Measurements from ENCODE around the gene CDHR3. TPM values are rescaled to one million over a fixed set of nuclear protein-coding genes. Genes with fewer than 3 reads are reported as not detected.

Gene CDHR3
- total and polyA plus RNA-seq, 2 donors (not counting 1 experiment from before 2014, with no cell fraction given) = 5.1 to 9.4 TPM

DNA sequence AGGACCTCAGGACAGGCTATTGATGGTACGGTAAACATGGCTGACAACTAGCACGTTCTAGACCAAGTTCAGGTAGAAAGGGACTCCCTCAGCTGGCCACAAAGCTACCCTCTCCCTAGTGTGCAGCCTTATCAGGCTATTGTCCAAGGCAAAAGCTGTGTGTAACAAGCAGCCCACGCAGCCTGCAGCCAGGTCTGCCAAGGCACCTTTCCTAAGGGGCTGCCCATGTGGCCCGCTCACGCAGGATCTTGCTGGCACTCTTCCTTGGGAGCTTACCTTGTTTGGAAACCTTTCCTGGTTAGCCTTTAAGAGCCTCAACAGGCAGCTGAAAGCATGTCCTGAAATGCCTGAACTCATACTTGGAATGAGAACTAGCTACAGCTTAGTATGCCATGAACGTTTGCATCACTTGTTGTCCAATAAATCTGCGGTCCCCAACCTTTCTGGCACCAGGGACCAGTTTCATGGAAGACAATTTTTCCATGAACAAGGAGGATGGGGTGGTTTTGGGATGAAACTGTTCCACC is 97.4 kb downstream of the CDHR3 start:
- peaks cover 5% of the 10 kb centered on the region for H3K4me1 ChIP-seq (ENCODE audit: control insufficient read depth, extremely low read depth, insufficient read depth, low read length)
- no peak for DNase-seq (ENCODE audit: low read depth in 2 of 2)

DNA sequence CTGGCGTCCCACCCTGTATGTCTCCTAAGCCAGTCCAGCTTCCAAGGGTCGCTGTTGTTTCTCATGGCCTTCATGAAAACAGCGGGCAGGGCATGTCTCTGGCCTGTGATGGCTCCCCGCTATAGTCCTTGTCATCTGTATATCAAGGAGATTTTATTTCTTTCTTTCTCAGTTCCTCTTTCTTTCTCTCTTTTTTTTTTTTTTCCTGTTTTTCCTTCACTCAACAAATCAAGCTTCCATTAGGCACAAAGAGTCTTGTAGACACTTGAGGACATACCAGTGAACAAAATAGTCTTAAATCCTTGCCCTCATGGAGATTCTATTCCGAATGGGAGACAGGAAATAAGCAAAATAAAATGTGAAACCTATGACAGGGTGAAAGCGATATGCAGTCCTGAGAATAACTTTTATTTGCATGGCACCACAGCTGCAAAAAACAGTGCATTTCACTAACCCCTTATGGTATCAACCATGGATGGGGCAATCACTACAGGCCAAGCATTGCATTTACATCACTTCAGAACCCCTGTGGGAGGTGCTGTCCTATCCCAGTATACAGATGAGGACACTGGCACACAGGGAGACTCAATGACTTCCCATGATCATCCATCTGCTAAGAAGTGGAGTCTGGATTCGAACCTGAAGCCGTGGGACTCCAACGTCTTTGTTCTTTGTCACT is 98.4 kb downstream of the CDHR3 start:
- H3K9me3 ChIP-seq (ENCODE audit: control insufficient read depth, insufficient read depth, low read depth, low read length) = no peaks in the 10 kb centered on the region
- H3K36me3 ChIP-seq (ENCODE audit: control insufficient read depth, insufficient read depth, low read length) = no peaks in the 10 kb centered on the region
- TF ChIP-seq, protein P1, sequence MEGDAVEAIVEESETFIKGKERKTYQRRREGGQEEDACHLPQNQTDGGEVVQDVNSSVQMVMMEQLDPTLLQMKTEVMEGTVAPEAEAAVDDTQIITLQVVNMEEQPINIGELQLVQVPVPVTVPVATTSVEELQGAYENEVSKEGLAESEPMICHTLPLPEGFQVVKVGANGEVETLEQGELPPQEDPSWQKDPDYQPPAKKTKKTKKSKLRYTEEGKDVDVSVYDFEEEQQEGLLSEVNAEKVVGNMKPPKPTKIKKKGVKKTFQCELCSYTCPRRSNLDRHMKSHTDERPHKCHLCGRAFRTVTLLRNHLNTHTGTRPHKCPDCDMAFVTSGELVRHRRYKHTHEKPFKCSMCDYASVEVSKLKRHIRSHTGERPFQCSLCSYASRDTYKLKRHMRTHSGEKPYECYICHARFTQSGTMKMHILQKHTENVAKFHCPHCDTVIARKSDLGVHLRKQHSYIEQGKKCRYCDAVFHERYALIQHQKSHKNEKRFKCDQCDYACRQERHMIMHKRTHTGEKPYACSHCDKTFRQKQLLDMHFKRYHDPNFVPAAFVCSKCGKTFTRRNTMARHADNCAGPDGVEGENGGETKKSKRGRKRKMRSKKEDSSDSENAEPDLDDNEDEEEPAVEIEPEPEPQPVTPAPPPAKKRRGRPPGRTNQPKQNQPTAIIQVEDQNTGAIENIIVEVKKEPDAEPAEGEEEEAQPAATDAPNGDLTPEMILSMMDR (conservative IDR thresholded peaks at IDR 0.05 in 1 of 2, IDR thresholded peaks at IDR 0.05 in 1 of 2; ENCODE audit: low read depth in 1 of 2, low read length in 2 of 2) = no peak
- no peak for TF ChIP-seq EZH2 (IDR thresholded peaks at IDR 0.05; ENCODE audit: low read length, missing control alignments)
- no peak overlapping the region for H3K4me2 ChIP-seq (ENCODE audit: extremely low read depth, insufficient read depth, low read length)
- no peaks in the 10 kb centered on the region for H3K27me3 ChIP-seq (ENCODE audit: control insufficient read depth, insufficient read depth, low read length)
- H3K27ac ChIP-seq (ENCODE audit: insufficient read depth, low read length) = no peak overlapping the region
- H3K79me2 ChIP-seq (ENCODE audit: control insufficient read depth, insufficient read depth, low read length) = no peaks in the 10 kb centered on the region
- DNase-seq (ENCODE audit: low read depth in 2 of 2) = no peak
- no peak overlapping the region for H3K9ac ChIP-seq (ENCODE audit: insufficient read depth, low read length)
- no peaks in the 10 kb centered on the region for H4K20me1 ChIP-seq (ENCODE audit: control insufficient read depth, extremely low read depth, insufficient read depth, low read length)
- no peak overlapping the region for H2AFZ ChIP-seq (ENCODE audit: low read length)
- H3K4me1 ChIP-seq (ENCODE audit: control insufficient read depth, extremely low read depth, insufficient read depth, low read length) = peaks cover 8% of the 10 kb centered on the region
- H3K4me3 ChIP-seq (replicated peaks in 1 of 4; ENCODE audit: control extremely low read depth in 1 of 4, insufficient read depth in 1 of 4, low read depth in 3 of 4, low read length in 4 of 4) = no peak overlapping the region

More for the DNA sequence above, 97.4 kb downstream of the CDHR3 start:
- H3K9me3 ChIP-seq (ENCODE audit: control insufficient read depth, insufficient read depth, low read depth, low read length) = no peaks in the 10 kb centered on the region
- H3K4me3 ChIP-seq (replicated peaks in 1 of 4; ENCODE audit: control extremely low read depth in 1 of 4, insufficient read depth in 1 of 4, low read depth in 3 of 4, low read length in 4 of 4) = no peak overlapping the region
- no peak for TF ChIP-seq EZH2 (IDR thresholded peaks at IDR 0.05; ENCODE audit: low read length, missing control alignments)
- TF ChIP-seq, protein P1 (conservative IDR thresholded peaks at IDR 0.05 in 1 of 2, IDR thresholded peaks at IDR 0.05 in 1 of 2; ENCODE audit: low read depth in 1 of 2, low read length in 2 of 2) = no peak
- no peak overlapping the region for H2AFZ ChIP-seq (ENCODE audit: low read length)
- no peak overlapping the region for H3K4me2 ChIP-seq (ENCODE audit: extremely low read depth, insufficient read depth, low read length)
- no peaks in the 10 kb centered on the region for H3K79me2 ChIP-seq (ENCODE audit: control insufficient read depth, insufficient read depth, low read length)
- peaks cover under 1% of the 10 kb centered on the region for H3K27me3 ChIP-seq (ENCODE audit: control insufficient read depth, insufficient read depth, low read length)
- H3K36me3 ChIP-seq (ENCODE audit: control insufficient read depth, insufficient read depth, low read length) = no peaks in the 10 kb centered on the region
- H3K27ac ChIP-seq (ENCODE audit: insufficient read depth, low read length) = no peak overlapping the region
- no peak overlapping the region for H3K9ac ChIP-seq (ENCODE audit: insufficient read depth, low read length)
- no peaks in the 10 kb centered on the region for H4K20me1 ChIP-seq (ENCODE audit: control insufficient read depth, extremely low read depth, insufficient read depth, low read length)

DNA sequence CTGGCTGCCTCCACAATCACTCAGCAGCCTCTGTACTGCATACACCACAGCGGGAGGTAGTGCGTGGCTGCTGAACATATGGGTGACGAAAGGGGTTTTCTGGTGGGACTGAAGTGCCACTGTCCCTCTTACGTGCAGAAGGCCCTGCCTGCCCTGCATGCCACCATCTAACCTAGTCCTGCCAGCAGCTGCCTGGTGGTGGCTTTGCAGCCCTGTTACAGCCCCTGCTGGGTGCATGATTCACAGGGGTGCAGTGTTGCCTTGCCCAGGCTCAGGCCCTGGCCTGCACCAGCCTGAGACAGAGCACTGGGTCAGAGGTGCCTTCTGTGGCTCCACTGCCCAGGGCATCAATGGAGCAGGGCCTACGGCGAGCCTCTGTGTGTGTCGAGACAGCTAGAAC is 98.9 kb downstream of the CDHR3 start:
- no peaks in the 10 kb centered on the region for H3K36me3 ChIP-seq (ENCODE audit: control insufficient read depth, insufficient read depth, low read length)
- H3K4me1 ChIP-seq (ENCODE audit: control insufficient read depth, extremely low read depth, insufficient read depth, low read length) = peaks cover 8% of the 10 kb centered on the region
- no peak for DNase-seq (ENCODE audit: low read depth in 2 of 2)
- no peak for TF ChIP-seq EZH2 (IDR thresholded peaks at IDR 0.05; ENCODE audit: low read length, missing control alignments)
- TF ChIP-seq, protein P1 (conservative IDR thresholded peaks at IDR 0.05 in 1 of 2, IDR thresholded peaks at IDR 0.05 in 1 of 2; ENCODE audit: low read depth in 1 of 2, low read length in 2 of 2) = no peak
- H3K9me3 ChIP-seq (ENCODE audit: control insufficient read depth, insufficient read depth, low read depth, low read length) = no peaks in the 10 kb centered on the region
- H2AFZ ChIP-seq (ENCODE audit: low read length) = no peak overlapping the region
- no peak overlapping the region for H3K27ac ChIP-seq (ENCODE audit: insufficient read depth, low read length)
- H3K4me2 ChIP-seq (ENCODE audit: extremely low read depth, insufficient read depth, low read length) = no peak overlapping the region
- no peak overlapping the region for H3K4me3 ChIP-seq (replicated peaks in 1 of 4; ENCODE audit: control extremely low read depth in 1 of 4, insufficient read depth in 1 of 4, low read depth in 3 of 4, low read length in 4 of 4)
- no peaks in the 10 kb centered on the region for H3K27me3 ChIP-seq (ENCODE audit: control insufficient read depth, insufficient read depth, low read length)
- no peak overlapping the region for H3K9ac ChIP-seq (ENCODE audit: insufficient read depth, low read length)
- H4K20me1 ChIP-seq (ENCODE audit: control insufficient read depth, extremely low read depth, insufficient read depth, low read length) = no peaks in the 10 kb centered on the region
- no peaks in the 10 kb centered on the region for H3K79me2 ChIP-seq (ENCODE audit: control insufficient read depth, insufficient read depth, low read length)

All from fibroblast of lung (primary cell).